ENCODE data around the gene FBXO17. TPM values are rescaled to one million over a fixed set of nuclear protein-coding genes. Genes with fewer than 3 reads are reported as not detected.
"Not testable (repeated sequence)": the region's sequence is repeated elsewhere in the genome, so short reads cannot be mapped to it uniquely, and the experiment has no call there.

The FBXO17 gene
- total and polyA plus RNA-seq, 4 experiments from 2014 or later: not detected

- no peak overlapping the region for H3K4me3 ChIP-seq (ENCODE audit: low read length in 2 of 2)
- no peaks in the 10 kb centered on the region for H3K27me3 ChIP-seq (ENCODE audit: insufficient read depth, low read length)
- H3K27ac ChIP-seq (ENCODE audit: low read depth, low read length): no peak overlapping the region
- H3K4me1 ChIP-seq (ENCODE audit: insufficient read depth, low read length): no peaks in the 10 kb centered on the region
- Mint-ChIP-seq H3K4me1 (no peaks in the 10 kb centered on the region), H3K9me3 (peaks cover 0 to 6% (median under 1%) of the 10 kb centered on the region in 8 donors), H3K27me3 (peaks cover 16 to 22% of the 10 kb centered on the region in 2 donors), H3K4me3 (no peak overlapping the region), H3K36me3 (no peaks in the 10 kb centered on the region), H3K27ac (no peak overlapping the region)
- no peaks in the 10 kb centered on the region for H3K36me3 ChIP-seq (ENCODE audit: insufficient read depth, low read length)
- DNase-seq: no peak
- intact Hi-C loops (cut with micrococcal nuclease): no loop called here
- ChIA-PET CTCF (ENCODE audit: partially characterized antibody) (no interaction called here), POLR2A (ENCODE audit: partially characterized antibody) (no interaction called here)
- H3K9me3 ChIP-seq (ENCODE audit: control insufficient read depth in 1 of 2, low read length in 2 of 2): no peaks in the 10 kb centered on the region
Observed at GRCh38 chr19:38990949-38991697, 15.6 kb upstream of the FBXO17 start.

- intact Hi-C loops (cut with micrococcal nuclease); H3K4me3 Mint-ChIP-seq; DNase-seq; H3K4me3 ChIP-seq (ENCODE audit: low read length in 2 of 2); CTCF ChIA-PET (ENCODE audit: partially characterized antibody); H3K27ac ChIP-seq (ENCODE audit: low read depth, low read length); H3K4me1 ChIP-seq (ENCODE audit: insufficient read depth, low read length); H3K36me3 Mint-ChIP-seq; H3K9me3 Mint-ChIP-seq; POLR2A ChIA-PET (ENCODE audit: partially characterized antibody); H3K4me1 Mint-ChIP-seq; H3K9me3 ChIP-seq (ENCODE audit: control insufficient read depth in 1 of 2, low read length in 2 of 2); H3K27ac Mint-ChIP-seq; H3K27me3 ChIP-seq (ENCODE audit: insufficient read depth, low read length); H3K36me3 ChIP-seq (ENCODE audit: insufficient read depth, low read length): not testable (repeated sequence)
- H3K27me3 Mint-ChIP-seq: peaks cover 16 to 20% of the 10 kb centered on the region in 2 donors
Observed at GRCh38 chr19:38989614-38990013, 14.1 kb upstream of the FBXO17 start.

DNA sequence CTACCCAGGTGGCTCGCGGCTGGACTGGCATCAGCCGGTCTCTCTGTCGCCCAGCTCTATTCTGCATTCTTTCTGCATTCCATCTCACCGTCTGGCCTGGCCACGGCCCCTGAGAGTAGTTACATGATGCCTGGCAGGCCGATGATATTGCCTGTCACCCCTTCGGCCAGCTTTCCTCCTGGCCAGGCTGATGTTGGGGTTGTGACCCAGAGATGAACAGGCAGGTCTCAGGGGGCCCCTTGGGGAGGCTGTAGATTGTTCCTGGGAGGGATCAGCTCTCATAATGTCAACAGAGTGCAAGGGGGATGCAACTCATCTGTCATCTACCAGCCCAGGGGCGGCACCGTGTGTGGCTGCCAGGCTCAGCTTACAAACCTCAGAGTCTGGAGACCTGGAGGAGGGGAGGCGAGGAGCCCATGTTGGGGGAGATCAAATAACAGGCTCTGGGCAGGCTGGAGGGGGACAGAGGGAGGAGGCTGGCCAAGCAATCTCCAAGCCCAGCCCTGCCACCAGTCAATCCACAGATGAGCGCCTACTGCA lies 13.6 kb upstream of the FBXO17 start:
- H3K4me3 ChIP-seq (ENCODE audit: low read length in 2 of 2): no peak overlapping the region
- H3K4me3 Mint-ChIP-seq: no peak overlapping the region
- CTCF ChIA-PET (ENCODE audit: partially characterized antibody): no interaction called here
- H3K4me1 Mint-ChIP-seq: no peaks in the 10 kb centered on the region
- H3K9me3 Mint-ChIP-seq: peaks cover 0 to 8% (median under 1%) of the 10 kb centered on the region in 8 donors
- DNase-seq: no peak
- H3K27me3 Mint-ChIP-seq: peaks cover 16 to 20% of the 10 kb centered on the region in 2 donors
- no peak overlapping the region for H3K27ac ChIP-seq (ENCODE audit: low read depth, low read length)
- no peaks in the 10 kb centered on the region for H3K4me1 ChIP-seq (ENCODE audit: insufficient read depth, low read length)
- no peaks in the 10 kb centered on the region for H3K9me3 ChIP-seq (ENCODE audit: control insufficient read depth in 1 of 2, low read length in 2 of 2)
- intact Hi-C loops (cut with micrococcal nuclease): no loop called here
- no peak overlapping the region for H3K27ac Mint-ChIP-seq
- H3K27me3 ChIP-seq (ENCODE audit: insufficient read depth, low read length): no peaks in the 10 kb centered on the region
- no peaks in the 10 kb centered on the region for H3K36me3 Mint-ChIP-seq
- H3K36me3 ChIP-seq (ENCODE audit: insufficient read depth, low read length): no peaks in the 10 kb centered on the region
- POLR2A ChIA-PET (ENCODE audit: partially characterized antibody): no interaction called here

DNA sequence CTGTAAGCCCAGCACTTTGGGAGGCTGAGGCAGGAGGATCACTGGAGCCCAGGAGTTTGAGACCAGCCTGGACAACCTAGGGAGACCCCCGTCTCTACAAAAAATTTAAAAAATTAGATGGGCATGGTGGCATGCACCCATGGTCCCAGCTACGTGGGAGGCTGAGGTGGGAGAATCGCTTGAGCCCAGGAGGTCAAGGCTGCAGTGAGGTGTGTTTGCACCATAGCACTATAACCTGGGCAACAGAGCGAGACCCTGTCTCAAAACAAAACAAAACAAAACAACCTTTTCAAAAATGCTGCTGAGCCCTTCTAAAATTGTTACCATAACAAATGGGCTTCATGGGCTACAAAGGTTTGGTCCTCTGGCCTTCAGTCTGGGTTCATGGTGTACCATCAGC lies 13.1 kb upstream of the FBXO17 start:
- intact Hi-C loops (cut with micrococcal nuclease); H3K36me3 Mint-ChIP-seq; POLR2A ChIA-PET (ENCODE audit: partially characterized antibody); H3K27me3 ChIP-seq (ENCODE audit: insufficient read depth, low read length); H3K9me3 ChIP-seq (ENCODE audit: control insufficient read depth in 1 of 2, low read length in 2 of 2); H3K9me3 Mint-ChIP-seq; H3K36me3 ChIP-seq (ENCODE audit: insufficient read depth, low read length); DNase-seq; CTCF ChIA-PET (ENCODE audit: partially characterized antibody); H3K4me3 Mint-ChIP-seq; H3K4me1 Mint-ChIP-seq; H3K4me1 ChIP-seq (ENCODE audit: insufficient read depth, low read length); H3K27ac ChIP-seq (ENCODE audit: low read depth, low read length); H3K4me3 ChIP-seq (ENCODE audit: low read length in 2 of 2); H3K27ac Mint-ChIP-seq: not testable (repeated sequence)
- H3K27me3 Mint-ChIP-seq: peaks cover 16 to 18% of the 10 kb centered on the region in 2 donors

DNA sequence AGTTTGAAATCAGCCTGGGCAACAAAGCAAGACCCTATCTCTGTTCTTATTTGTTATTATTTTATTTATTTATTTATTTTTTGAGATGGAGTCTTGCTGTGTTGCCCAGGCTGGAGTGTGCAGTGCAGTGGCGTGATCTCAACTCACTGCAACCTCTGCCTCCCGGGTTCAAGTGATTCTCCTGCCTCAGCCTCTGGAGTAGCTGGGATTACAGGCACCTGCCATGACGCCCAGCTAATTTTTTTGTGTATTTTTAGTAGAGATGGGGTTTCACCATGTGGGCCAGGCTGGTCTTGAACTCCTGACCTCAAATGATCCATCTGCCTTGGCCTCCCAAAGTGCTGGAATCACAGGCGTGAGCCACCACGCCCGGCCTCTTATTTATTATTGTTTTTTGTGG lies 12.2 kb upstream of the FBXO17 start:
- H3K27me3 Mint-ChIP-seq: peaks cover 16% of the 10 kb centered on the region in 2 donors
- H3K4me3 Mint-ChIP-seq; H3K9me3 ChIP-seq (ENCODE audit: control insufficient read depth in 1 of 2, low read length in 2 of 2); H3K4me3 ChIP-seq (ENCODE audit: low read length in 2 of 2); H3K4me1 ChIP-seq (ENCODE audit: insufficient read depth, low read length); H3K27ac Mint-ChIP-seq; DNase-seq; intact Hi-C loops (cut with micrococcal nuclease); H3K9me3 Mint-ChIP-seq; POLR2A ChIA-PET (ENCODE audit: partially characterized antibody); H3K27ac ChIP-seq (ENCODE audit: low read depth, low read length); H3K4me1 Mint-ChIP-seq; CTCF ChIA-PET (ENCODE audit: partially characterized antibody); H3K36me3 ChIP-seq (ENCODE audit: insufficient read depth, low read length); H3K27me3 ChIP-seq (ENCODE audit: insufficient read depth, low read length); H3K36me3 Mint-ChIP-seq: not testable (repeated sequence)

GRCh38 chr19:38985262-38985661 lies 9.7 kb upstream of the FBXO17 start:
- Mint-ChIP-seq H3K36me3 (peaks cover 0 to 1% of the 10 kb centered on the region in 2 donors), H3K27me3 (peaks cover 8 to 11% of the 10 kb centered on the region in 2 donors), H3K27ac (no peak overlapping the region), H3K9me3 (peaks cover 0 to 11% (median 2%) of the 10 kb centered on the region in 8 donors), H3K4me3 (no peak overlapping the region), H3K4me1 (no peaks in the 10 kb centered on the region)
- ChIA-PET POLR2A (ENCODE audit: partially characterized antibody) (no interaction called here), CTCF (ENCODE audit: partially characterized antibody) (no interaction called here)
- Histone ChIP-seq H3K4me3 (ENCODE audit: low read length in 2 of 2) (no peak overlapping the region), H3K36me3 (ENCODE audit: insufficient read depth, low read length) (no peaks in the 10 kb centered on the region), H3K27me3 (ENCODE audit: insufficient read depth, low read length) (no peaks in the 10 kb centered on the region), H3K9me3 (ENCODE audit: control insufficient read depth in 1 of 2, low read length in 2 of 2) (no peaks in the 10 kb centered on the region), H3K27ac (ENCODE audit: low read depth, low read length) (no peak overlapping the region), H3K4me1 (ENCODE audit: insufficient read depth, low read length) (no peaks in the 10 kb centered on the region)
- DNase-seq: no peak
- intact Hi-C loops (cut with micrococcal nuclease): no loop called here

- H3K27ac ChIP-seq (ENCODE audit: low read depth, low read length): no peak overlapping the region
Observed at GRCh38 chr19:38980583-38981374, 5.2 kb upstream of the FBXO17 start.

More at GRCh38 chr19:38980583-38981374, 5.2 kb upstream of the FBXO17 start:
- ChIA-PET CTCF (ENCODE audit: partially characterized antibody) (no interaction called here), POLR2A (ENCODE audit: partially characterized antibody) (no interaction called here)
- Mint-ChIP-seq H3K4me1 (peaks cover 0 to 10% (median 3%) of the 10 kb centered on the region in 4 donors), H3K27me3 (peaks cover 11 to 18% of the 10 kb centered on the region in 2 donors), H3K4me3 (no peak overlapping the region), H3K27ac (no peak overlapping the region), H3K36me3 (peaks cover 0 to 1% of the 10 kb centered on the region in 2 donors), H3K9me3 (peaks cover 0 to 11% (median 3%) of the 10 kb centered on the region in 8 donors)
- Histone ChIP-seq H3K9me3 (ENCODE audit: control insufficient read depth in 1 of 2, low read length in 2 of 2) (no peaks in the 10 kb centered on the region), H3K4me1 (ENCODE audit: insufficient read depth, low read length) (no peaks in the 10 kb centered on the region), H3K27me3 (ENCODE audit: insufficient read depth, low read length) (no peaks in the 10 kb centered on the region), H3K36me3 (ENCODE audit: insufficient read depth, low read length) (no peaks in the 10 kb centered on the region), H3K4me3 (ENCODE audit: low read length in 2 of 2) (no peak overlapping the region)
- DNase-seq: no peak
- intact Hi-C loops (cut with micrococcal nuclease): no loop called here
